EL (cell line): ENCODE results near the gene MEG3.
A peak's percentile ranks its signal among the peaks of the same experiment; 100 is the strongest.

Experiments
- DNase-seq: peaks from one replicate; pipeline ENCODE4 v3.0.0-alpha.2; 2016

Gene MEG3

GRCh38 chr14:100834794-100835547 is 9.1 kb downstream of the MEG3 start:
- no peak for DNase-seq

- no peak for DNase-seq
These were observed 9.8 kb downstream of the MEG3 start for GRCh38 chr14:100835548-100836310.

- DNase-seq, result no peak
These were observed 10.4 kb downstream of the MEG3 start for GRCh38 chr14:100836311-100836805.

- DNase-seq, result no peak
These were observed 11.3 kb downstream of the MEG3 start for GRCh38 chr14:100836941-100837804.

GRCh38 chr14:100837805-100838350 is 12.0 kb downstream of the MEG3 start:
- DNase-seq, result no peak

- no peak for DNase-seq
These were observed 12.8 kb downstream of the MEG3 start for GRCh38 chr14:100838493-100839314.

GRCh38 chr14:100839315-100839585 is 13.3 kb downstream of the MEG3 start:
- DNase-seq, result no peak

GRCh38 chr14:100839681-100840111 is 13.8 kb downstream of the MEG3 start:
- no peak for DNase-seq

GRCh38 chr14:100840286-100841065 is 14.6 kb downstream of the MEG3 start:
- DNase-seq, result no peak

- DNase-seq, result no peak
These were observed 15.3 kb downstream of the MEG3 start for GRCh38 chr14:100841066-100841760.

- no peak for DNase-seq
These were observed 16.0 kb downstream of the MEG3 start for GRCh38 chr14:100841761-100842403.

GRCh38 chr14:100842799-100843198 is 16.9 kb downstream of the MEG3 start:
- peak; percentile 77 for DNase-seq

GRCh38 chr14:100844082-100844408 is 18.1 kb downstream of the MEG3 start:
- DNase-seq, result no peak

- DNase-seq, result no peak
These were observed 18.5 kb downstream of the MEG3 start for GRCh38 chr14:100844421-100844820.

GRCh38 chr14:100844846-100845245 is 18.9 kb downstream of the MEG3 start:
- DNase-seq, result no peak

GRCh38 chr14:100845341-100845740 is 19.4 kb downstream of the MEG3 start:
- DNase-seq, result no peak

- DNase-seq, result no peak
These were observed 20.5 kb downstream of the MEG3 start for GRCh38 chr14:100846309-100846859.

GRCh38 chr14:100849115-100849781 is 23.3 kb downstream of the MEG3 start:
- DNase-seq, result peak; percentile 29

GRCh38 chr14:100850841-100851585 is 25.1 kb downstream of the MEG3 start:
- DNase-seq, result peak; percentile 34
